Measurements from ENCODE around the gene PIK3AP1.

Gene PIK3AP1

DNA sequence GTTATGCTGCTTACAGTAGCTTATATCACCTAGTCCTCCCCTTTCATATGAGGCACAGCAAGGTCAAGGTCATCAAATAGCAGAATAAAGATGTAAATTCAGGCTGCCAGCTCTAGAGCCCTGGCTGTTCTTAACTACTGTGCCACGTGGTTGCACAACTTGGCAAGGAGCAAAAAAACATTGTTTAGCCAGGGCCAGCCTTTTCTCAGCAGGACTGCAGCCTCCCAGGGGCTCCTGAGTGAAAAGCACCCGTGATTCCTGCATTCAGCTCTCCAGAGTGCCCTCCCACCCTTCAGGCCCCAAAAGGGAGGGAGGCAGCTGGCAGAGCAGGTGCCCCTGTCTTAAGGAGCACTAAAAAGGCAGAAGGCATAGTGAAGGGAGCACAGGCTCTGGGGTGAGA lies 101.7 kb downstream of the PIK3AP1 start:
- DNase-seq (ENCODE audit: low read depth in 1 of 2, low spot score in 1 of 2): no peak

DNA sequence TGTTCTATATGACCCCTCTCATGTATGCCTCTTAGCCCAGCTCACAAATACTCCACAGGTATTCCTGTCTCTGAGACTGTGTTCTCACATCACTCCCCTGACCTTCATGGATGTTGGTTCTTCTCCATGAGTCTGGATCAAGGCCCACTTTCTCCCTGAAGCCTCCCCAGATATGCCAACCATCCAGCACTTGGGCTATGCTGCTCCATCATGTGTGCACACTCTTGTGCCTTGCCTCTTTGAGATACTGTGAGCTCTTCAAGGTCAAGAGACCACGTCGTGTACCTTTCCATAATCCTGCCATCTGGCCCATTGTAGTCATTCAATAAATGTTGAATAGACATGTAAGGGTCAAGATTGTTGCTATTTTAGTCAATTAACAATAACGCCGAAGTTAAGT lies 103.4 kb downstream of the PIK3AP1 start:
- no peak for DNase-seq (ENCODE audit: low read depth in 1 of 2, low spot score in 1 of 2)

DNA sequence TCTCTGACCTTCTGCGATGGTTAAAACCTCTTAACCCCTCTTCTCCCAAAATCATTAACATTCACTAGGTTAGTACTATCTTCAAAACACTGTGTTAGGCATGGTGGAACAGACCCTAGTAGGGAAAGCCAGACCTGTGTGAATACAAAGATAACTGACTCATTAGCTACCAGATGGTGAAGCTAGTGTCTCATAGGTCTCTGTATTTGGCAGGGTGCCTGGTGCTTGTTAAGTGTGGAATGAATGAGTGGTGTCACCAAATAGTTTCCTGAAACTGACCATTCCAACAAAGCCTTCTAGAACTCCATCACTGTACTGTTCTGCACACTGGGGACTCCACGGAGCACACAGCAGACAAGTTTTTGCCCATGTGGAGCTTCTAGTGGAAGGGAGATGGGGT lies 105.8 kb downstream of the PIK3AP1 start:
- no peak for DNase-seq (ENCODE audit: low read depth in 1 of 2, low spot score in 1 of 2)

DNA sequence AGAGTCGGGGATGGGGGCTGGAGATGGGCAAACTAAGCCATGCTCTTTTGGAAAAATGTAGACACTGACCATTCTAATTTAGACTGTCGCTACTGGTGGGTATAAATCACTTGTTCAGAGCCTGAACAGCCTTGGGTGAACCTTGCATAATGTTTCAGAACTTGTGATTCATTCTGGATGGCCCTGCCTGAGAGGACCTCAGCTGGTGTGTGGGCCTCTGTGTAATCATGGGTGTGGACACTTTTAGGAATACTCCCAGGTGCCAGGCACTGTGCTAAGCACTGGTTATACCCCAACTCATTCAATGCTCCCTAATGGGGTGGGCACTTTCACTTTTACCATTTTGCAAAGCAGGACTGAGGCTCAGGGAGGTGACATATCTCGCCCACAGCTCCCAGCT lies 106.7 kb downstream of the PIK3AP1 start:
- DNase-seq (ENCODE audit: low read depth in 1 of 2, low spot score in 1 of 2): no peak

DNA sequence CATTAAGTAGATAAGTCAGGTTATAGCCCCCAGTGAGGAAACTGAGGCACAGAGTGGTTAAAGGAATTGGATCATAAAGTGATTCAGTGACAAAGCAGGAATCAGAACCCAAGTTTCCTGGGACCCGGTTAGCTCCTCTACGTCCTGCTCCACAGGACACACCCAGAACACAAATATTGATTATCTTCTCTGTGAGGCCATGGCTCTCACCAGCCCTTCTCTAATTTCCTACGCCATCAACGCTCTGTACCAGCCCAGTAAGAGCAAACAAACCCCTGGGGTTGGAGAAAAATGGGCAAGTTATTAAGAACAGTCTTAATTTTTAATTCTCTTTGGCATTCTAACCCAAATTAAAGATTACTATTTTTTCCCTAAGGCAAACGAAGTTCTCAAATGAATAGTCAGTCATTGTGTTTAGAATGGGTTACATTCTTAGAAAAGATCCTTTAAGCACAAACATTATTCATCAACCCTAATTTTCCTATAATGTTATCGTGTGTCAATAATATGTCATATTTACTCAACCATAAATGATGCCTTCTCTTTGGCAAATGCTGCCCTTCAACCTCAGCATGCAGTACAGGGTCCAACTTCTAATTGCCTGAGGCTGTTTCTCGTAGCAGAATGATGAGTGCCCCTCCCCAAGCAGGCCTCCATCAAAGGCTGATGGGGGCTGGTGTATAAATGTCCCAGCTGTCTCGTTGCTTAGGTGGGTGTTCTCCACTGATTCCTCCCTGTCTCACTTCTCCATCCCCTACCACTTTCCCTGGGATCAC lies 108.1 kb downstream of the PIK3AP1 start:
- DNase-seq (ENCODE audit: low read depth in 1 of 2, low spot score in 1 of 2): no peak

DNA sequence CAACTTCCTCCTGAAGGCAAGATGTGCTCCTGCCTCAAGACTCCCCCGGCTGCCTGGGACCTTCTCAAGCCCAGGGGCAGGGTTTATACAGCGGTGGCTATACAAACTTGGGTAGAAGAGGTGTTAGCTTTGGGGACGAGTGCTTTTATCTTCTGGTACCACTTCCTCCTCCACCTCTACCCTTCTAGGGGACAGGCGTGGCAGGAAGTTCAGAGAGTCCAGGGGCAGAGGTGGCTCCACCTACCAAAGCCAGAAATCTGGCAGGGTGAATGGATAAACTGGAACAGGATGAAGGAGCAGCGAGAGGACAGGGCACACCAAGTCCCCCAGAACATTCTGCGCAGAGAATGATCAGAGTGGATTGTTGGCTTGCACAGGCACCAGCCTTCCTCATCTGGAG lies 109.5 kb downstream of the PIK3AP1 start:
- no peak for DNase-seq (ENCODE audit: low read depth in 1 of 2, low spot score in 1 of 2)

DNA sequence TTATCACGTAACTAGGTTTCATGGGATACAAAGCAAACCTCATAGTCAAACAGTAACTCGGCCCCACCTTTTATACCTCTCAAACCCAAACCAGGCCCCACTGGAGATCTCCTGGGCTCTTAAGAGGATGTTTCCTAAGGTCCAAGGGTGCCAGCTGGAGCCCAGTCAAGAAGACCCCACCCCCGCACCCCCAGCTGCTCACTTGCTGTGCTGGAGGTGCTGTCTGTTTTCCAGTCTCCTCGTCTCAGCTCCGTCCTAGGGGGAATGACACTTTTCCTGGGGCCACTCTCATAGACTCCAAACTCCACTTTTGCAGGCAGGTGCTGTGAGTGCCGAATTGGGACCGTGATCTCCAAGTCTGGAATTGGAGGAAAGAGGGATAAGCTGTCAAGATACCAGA lies 110.8 kb downstream of the PIK3AP1 start:
- DNase-seq (ENCODE audit: low read depth in 1 of 2, low spot score in 1 of 2): no peak

DNA sequence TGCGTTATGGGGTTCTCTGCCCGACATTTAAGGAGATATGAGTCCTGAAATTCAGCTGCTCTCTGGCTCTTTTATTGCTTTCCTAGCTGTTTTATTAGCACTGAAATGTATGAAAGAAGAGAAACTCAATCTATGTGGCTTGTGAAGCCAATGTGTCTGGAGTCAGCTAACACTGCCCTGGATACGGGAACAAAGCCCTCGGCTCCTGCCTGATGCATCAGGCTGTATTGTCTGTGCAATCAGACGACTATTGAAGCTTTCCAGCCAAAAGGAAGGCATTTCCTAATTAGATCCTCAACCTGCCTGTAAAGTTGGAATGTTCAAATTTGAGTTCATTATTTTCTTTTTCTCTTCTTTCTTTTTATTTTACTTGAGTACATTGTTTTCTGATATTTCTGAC lies 111.5 kb downstream of the PIK3AP1 start:
- DNase-seq (ENCODE audit: low read depth in 1 of 2, low spot score in 1 of 2): no peak

DNA sequence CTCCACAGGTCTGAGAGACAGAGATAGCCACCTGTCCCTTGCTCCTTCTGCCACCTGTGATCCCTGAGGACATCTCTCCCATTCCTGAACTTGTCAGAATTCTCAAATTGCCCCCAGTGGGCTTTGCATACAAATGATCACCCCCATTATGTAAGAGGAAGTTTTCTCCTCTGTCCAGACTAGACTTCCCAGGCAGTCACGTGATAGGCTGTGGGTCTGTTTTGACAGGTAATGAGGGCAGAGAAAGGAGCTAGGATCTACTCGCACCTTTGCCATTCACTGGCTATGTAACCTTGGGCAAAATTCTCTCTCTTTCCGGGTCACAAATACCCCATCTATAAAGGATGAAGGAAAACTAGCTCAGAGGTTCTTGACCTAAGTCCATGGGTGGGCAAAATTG lies 112.1 kb downstream of the PIK3AP1 start:
- no peak for DNase-seq (ENCODE audit: low read depth in 1 of 2, low spot score in 1 of 2)

DNA sequence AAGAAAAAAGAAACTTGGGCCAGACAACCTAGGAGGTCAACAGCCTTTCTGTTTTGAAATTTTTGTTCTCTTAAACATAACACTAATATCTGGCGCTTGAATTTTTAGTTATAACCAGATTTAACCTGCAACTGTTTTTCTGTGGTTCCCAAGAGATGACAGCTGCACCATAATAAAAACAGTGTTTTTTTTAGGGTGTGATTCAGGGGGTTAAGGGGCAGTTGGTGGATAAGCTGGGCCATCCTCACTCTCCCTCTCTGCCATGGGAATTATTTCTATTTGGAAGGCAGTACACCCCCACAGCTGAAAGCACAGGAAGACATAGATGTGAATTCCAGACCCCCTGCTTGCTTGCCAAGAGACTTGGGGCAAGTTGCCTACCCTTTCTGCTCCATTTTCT lies 113.4 kb downstream of the PIK3AP1 start:
- no peak for DNase-seq (ENCODE audit: low read depth in 1 of 2, low spot score in 1 of 2)

DNA sequence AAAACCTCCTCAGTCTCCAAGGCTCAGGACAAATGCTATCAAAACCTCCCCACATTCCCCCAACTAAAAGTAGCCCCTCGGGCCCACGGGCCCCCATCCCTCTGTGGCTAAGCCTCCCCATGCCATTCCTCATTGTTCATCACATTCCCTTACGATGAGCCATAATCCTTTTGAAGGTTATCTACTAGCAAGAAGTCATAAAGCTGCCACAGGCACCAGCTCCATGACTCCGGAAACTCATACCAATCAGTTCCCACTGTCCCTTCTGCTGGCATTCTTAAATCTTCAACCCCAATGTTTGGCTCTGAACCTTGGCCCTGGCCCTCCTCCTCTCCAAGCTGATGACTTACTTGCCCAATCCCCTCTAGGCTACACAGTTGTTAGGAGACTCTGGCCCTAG lies 114.1 kb downstream of the PIK3AP1 start:
- no peak for DNase-seq (ENCODE audit: low read depth in 1 of 2, low spot score in 1 of 2)

DNA sequence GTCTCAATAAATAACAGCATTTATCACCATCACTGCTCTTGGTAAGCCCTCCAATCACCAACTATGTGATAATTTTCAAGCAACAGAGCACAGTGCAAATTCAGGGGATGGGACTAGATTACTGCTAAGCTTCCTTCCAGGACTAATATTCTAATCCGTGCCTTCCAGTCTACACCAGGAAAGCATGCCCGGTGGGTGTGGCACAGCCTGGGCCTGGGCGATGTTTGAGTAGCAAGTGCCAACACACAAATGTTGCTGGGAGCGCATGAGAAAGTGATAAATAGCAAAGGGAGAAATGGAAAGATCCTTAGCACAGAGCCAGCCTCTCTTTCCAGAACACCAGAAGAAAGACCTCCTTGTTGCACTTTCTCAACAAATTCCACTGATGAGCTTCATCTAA lies 120.0 kb downstream of the PIK3AP1 start:
- DNase-seq (ENCODE audit: low read depth in 1 of 2, low spot score in 1 of 2): no peak

DNA sequence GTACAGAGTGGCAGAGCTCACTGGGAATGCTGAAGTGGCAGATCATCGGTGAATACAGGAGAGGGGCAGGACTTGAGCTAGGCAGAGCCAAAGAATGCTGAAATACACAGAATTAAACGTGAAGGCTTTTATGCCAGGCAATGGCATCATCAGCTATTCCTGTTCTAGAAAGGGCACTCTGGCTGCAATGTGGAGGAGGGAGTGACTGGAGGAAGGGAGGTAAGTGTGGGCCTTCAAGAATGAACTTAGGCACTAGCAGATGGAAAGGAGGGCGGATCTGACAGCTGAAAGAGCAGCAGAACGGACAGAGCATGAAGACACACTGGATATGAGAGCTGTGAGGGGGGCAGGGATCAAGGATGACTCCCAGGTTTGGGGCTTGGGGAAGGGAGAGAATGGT lies 121.5 kb downstream of the PIK3AP1 start:
- no peak for DNase-seq (ENCODE audit: low read depth in 1 of 2, low spot score in 1 of 2)

DNA sequence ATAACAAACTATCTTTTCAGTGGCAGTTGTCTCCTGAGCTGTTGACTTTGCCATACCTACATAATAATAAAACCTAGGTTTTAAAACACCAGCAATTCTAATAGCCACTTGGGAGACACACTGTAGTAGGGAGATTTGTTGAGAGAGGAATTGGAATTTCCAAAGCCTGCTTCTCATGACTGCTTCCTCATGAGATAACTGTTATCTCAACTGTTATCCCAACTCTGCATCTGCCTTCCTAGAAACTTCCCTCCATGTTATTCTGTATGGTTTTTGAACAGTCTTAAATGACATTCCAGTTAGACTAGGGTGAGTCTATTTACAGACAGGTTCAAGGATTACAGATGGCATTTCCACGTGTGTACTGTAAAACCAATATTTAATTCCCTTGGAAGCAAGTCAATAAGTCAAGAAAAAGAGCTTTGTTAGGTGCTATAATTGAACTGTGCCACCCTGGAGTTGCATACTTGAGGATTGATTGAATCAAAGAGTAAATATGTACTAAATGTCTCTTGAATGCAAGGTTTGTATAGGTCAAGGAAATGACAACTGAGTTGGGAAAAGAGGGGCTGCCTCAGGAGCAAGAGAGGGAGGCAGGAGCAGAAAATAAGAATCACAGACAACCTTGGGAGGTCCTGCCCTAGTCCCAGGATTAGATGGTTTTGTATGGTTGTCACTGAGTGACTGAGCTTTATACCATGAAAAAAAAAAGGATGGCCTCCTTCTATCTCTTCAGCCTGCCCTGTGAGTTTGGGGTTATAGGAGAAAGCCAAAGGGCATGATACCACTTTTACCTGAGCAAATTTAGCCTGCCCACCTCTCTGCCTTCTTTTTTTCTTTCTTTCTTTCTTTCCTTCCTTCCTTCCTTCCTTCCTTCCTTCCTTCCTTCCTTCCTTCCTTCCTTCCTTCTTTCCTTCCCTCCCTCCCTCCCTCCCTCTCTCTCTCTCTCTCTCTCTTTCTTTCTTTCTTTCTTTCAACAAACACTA lies 123.6 kb downstream of the PIK3AP1 start:
- DNase-seq (ENCODE audit: low read depth in 1 of 2, low spot score in 1 of 2): no peak

DNA sequence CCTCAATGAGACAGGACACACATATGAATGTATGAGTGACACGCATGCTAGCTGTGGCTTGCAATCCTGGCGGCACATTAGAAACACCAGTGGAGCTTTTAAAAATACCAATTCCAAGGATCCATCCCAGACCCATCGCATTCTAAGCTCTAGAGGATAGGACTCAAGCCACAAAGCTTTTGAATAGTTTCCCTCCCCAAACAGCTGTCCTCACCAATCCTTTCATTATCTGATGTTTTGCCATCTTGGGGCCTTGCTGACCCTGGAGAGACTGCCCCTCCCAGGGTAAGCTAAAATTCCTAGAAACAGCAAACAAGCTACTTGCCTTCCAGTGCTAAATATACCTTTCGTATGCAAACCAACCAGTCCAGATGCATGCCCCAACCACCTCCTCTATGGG lies 124.6 kb downstream of the PIK3AP1 start:
- DNase-seq (ENCODE audit: low read depth in 1 of 2, low spot score in 1 of 2): no peak

DNA sequence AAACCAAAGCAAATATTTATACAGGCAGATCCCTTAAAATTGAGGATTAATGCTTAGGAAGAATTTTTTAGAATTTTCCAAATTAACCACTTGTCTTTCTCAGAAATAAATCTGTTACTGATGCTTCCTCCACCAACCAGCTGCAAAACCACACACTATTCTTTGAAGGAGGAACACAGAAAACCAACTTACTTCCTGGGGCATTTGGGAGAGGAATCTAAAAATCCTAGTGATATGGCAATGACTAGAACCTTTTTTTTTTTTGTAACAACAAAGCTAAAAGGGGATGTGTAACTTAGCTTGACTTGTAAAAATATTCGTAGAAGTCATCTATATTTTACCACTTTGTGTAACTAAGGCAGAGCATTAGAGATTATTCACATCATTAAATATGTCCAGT lies 128.4 kb downstream of the PIK3AP1 start:
- DNase-seq (ENCODE audit: low read depth in 1 of 2, low spot score in 1 of 2): no peak

DNA sequence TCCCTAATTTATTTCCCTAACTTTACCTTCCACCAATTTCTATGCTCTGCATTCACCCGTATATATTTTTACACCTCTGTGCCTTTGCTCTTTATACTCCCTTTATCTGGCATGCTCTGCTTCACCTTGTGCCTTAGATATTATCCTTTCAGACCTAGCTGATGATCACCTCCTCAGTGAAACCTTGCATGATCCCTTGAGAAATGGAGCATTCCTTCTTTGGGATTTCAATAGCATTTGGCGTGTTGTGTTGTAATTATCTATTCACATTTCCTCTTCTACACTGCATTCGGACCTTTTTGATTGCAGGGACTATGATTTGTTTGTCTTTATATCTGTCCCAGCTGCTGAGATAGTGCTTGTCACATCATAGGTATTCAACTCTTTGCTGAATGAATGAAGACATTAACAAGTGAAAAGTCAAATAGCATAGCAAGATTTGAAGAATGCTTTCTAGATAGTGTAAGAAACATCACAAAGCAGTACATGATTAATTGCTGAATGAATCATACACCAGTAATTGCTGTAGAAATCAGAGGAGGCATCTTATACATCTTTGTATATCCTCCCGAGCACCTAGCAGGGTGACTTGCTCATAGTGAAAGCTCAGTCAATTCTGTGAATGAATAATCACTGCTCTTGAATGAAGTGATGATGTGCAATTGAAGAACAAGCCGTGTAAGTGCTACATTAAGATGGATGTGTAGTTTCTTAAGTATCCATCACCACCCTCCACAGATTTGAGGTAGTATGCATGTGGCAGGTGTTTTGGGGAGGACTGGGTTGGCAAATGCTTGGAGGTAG lies 131.5 kb downstream of the PIK3AP1 start:
- DNase-seq (ENCODE audit: low read depth in 1 of 2, low spot score in 1 of 2): no peak

DNA sequence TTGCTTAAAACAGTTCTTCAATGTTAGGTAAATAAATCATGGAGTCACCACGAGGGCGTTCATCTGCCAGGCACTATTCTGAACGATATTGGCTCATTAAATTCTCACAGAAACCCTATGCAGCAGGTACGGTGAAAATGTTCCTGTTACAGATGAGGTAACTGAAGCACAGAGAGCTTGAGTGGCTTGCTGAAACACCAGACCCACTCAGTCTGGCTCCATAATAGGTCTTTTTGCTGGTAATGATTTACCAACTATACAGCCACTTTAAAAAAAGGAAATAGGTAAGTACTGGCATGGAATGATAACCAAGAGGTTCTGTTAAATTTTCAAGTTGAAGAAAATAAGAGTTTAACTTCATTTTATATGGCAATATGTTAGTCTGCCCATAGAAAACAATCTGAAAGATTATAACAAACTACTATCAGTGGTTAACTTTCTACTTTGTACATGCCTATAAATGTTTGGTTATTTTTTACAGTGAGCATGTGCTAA lies 132.2 kb downstream of the PIK3AP1 start:
- no peak for DNase-seq (ENCODE audit: low read depth in 1 of 2, low spot score in 1 of 2)

DNA sequence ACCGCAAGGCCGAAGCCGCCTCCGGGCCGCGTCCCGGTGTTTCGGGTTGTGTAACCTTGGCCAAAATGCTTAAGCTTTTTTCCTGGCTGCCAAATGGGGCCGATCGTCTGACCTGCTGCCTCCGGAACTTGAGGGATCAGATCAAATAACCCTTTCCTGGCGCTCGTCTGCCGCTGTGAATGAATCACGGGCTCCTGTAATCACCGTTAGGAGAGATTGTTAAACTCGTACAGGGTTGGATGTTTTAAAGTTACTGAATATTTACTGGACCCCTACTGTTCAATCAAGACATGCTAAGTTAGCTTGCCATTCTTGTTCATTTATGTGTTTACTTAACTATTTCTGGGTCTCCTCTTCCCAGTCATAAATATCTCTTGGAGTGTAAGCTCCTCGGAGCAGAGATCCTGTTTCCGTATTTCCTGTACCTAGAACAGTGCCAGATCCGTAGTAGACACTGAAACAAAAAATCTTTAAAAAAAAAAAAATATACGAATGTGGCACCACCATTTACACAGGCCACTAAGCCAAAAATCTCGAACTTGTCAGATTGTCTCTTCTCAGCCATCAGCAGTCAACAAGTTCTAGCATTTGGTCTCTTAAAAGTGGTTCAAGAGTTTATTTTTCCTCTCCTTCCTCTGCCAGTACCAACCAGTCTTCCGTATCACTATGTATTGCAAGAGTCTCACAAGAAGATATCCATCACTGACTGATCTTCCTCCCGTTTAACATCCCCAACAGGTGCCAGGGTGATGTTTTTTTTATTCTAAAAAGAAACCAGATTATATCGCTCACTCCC lies 132.9 kb downstream of the PIK3AP1 start:
- peak in 1 of 2 donors; percentile 26 for DNase-seq (ENCODE audit: low read depth in 1 of 2, low spot score in 1 of 2)
